NCI-H524 (cell line): ENCODE data around the gene OARD1.

Experiments
- DNase-seq, 2 experiments: peaks; one replicate each; lab custom pipeline; 2025; lab: John Stamatoyannopoulos, UW

Gene OARD1

GRCh38 chr6:41047745-41048732 is 24.1 kb downstream of the OARD1 start:
- DNase-seq: no peak

GRCh38 chr6:41047306-41047705 is 24.9 kb downstream of the OARD1 start:
- DNase-seq: no peak

- DNase-seq: no peak
Measured at GRCh38 chr6:41046084-41046483, 26.1 kb downstream of the OARD1 start.

GRCh38 chr6:41045664-41046063 is 26.5 kb downstream of the OARD1 start:
- DNase-seq: no peak

- no peak for DNase-seq
Measured at GRCh38 chr6:41043151-41043550, 29.0 kb downstream of the OARD1 start.

- DNase-seq: no peak
Measured at GRCh38 chr6:41042226-41043055, 29.7 kb downstream of the OARD1 start, which contains the start of gene TSPO2. Gene TSPO2, plus strand, starts transcription at chr6:41042467. Its CDS starts 519 bp downstream, at chr6:41042986.

- DNase-seq: no peak
Measured at GRCh38 chr6:41040940-41041536, 31.1 kb downstream of the OARD1 start.

- DNase-seq: no peak
Measured at GRCh38 chr6:41040101-41040939, 31.8 kb downstream of the OARD1 start.

GRCh38 chr6:41039060-41039998 is 32.8 kb downstream of the OARD1 start, which contains the start of gene UNC5CL:
Gene UNC5CL, minus strand, starts transcription at chr6:41039221. Its CDS starts 4,147 bp downstream, at chr6:41035074.
- peak in 1 of 2 experiments; percentile 15 for DNase-seq

GRCh38 chr6:41038205-41038604 is 34.0 kb downstream of the OARD1 start:
- no peak for DNase-seq

GRCh38 chr6:41037107-41037900 is 34.9 kb downstream of the OARD1 start:
- DNase-seq: no peak

GRCh38 chr6:41036601-41037000 is 35.6 kb downstream of the OARD1 start:
- DNase-seq: no peak

- DNase-seq: no peak
Measured at GRCh38 chr6:41036186-41036585, 36.0 kb downstream of the OARD1 start.

- DNase-seq: no peak
Measured at GRCh38 chr6:41033776-41034175, 38.4 kb downstream of the OARD1 start.

GRCh38 chr6:41032830-41033229 is 39.3 kb downstream of the OARD1 start:
- no peak for DNase-seq

GRCh38 chr6:41028561-41029412 is 43.4 kb downstream of the OARD1 start:
- DNase-seq: no peak

- peak in 1 of 2 experiments; percentile 54 for DNase-seq
Measured at GRCh38 chr6:41027799-41028560, 44.2 kb downstream of the OARD1 start.
